Neural crest cell (in vitro differentiated cells): Measurements from ENCODE around the gene USP4. TPM values are rescaled to one million over a fixed set of nuclear protein-coding genes. Genes with fewer than 3 reads are reported as not detected.

Experiments
- DNase-seq: peaks from one replicate; pipeline ENCODE4 v3.0.0; 2021; ENCODE audit warnings: low read depth, mixed read lengths, low spot score
- H3K27ac Mint-ChIP-seq: one replicate; pipeline ENCODE4 v1.8.0; 2021; ENCODE audit warnings: mild to moderate bottlenecking, mixed read lengths; ENCODE audit not compliant: unreplicated experiment
- H3K27me3 Mint-ChIP-seq: 2 replicates; pipeline ENCODE4 v1.8.0; 2021; ENCODE audit warnings: low read depth, mild to moderate bottlenecking, mixed read lengths
- H3K36me3 Mint-ChIP-seq: 2 replicates; pipeline ENCODE4 v1.8.0; 2021; ENCODE audit warnings: low read depth, mild to moderate bottlenecking, mixed read lengths
- H3K4me1 Mint-ChIP-seq: 2 replicates; pipeline ENCODE4 v1.8.0; 2021; ENCODE audit warnings: mixed read lengths
- H3K4me3 Mint-ChIP-seq: one replicate; pipeline ENCODE4 v1.8.0; 2021; ENCODE audit warnings: mild to moderate bottlenecking, mixed read lengths
- H3K9me3 Mint-ChIP-seq: 2 replicates; pipeline ENCODE4 v1.8.0; 2021; ENCODE audit warnings: mixed read lengths
- CTCF ChIP-seq: fragments of 200-600 bp; sonication (generic); conservative IDR thresholded peaks from 2 replicates; pipeline ENCODE4 v1.5.0; 2021; ENCODE audit warnings: antibody characterized with exemption, mild to moderate bottlenecking
- total RNA-seq: library from RNA; stranded (reverse); gene quantifications from 2 replicates; pipeline ENCODE4 v1.2.1, GENCODE V29; 2021

USP4 gene
- total RNA-seq, 1 donor from 2014 or later, result 41.5 TPM

- no peak for DNase-seq
- Mint-ChIP-seq H3K36me3 (no peaks in the 10 kb centered on the region), H3K4me1 (peaks cover 8% of the 10 kb centered on the region), H3K27ac (peak overlapping the region; percentile 46), H3K9me3 (no peaks in the 10 kb centered on the region), H3K4me3 (no peak overlapping the region), H3K27me3 (no peaks in the 10 kb centered on the region)
- no peak for TF ChIP-seq CTCF
Observed at GRCh38 chr3:49260806-49261324, 79.0 kb downstream of the USP4 start.

- H3K9me3 Mint-ChIP-seq, result no peaks in the 10 kb centered on the region
- DNase-seq, result no peak
- H3K27ac Mint-ChIP-seq, result no peak overlapping the region
- H3K4me1 Mint-ChIP-seq, result peaks cover 25% of the 10 kb centered on the region
- no peaks in the 10 kb centered on the region for H3K36me3 Mint-ChIP-seq
- TF ChIP-seq CTCF, result no peak
- no peaks in the 10 kb centered on the region for H3K27me3 Mint-ChIP-seq
- H3K4me3 Mint-ChIP-seq, result no peak overlapping the region
Observed at GRCh38 chr3:49257187-49257586, 82.7 kb downstream of the USP4 start.

- Mint-ChIP-seq H3K27ac (no peak overlapping the region), H3K36me3 (no peaks in the 10 kb centered on the region), H3K4me3 (no peak overlapping the region), H3K27me3 (no peaks in the 10 kb centered on the region), H3K4me1 (peaks cover 21% of the 10 kb centered on the region), H3K9me3 (no peaks in the 10 kb centered on the region)
- DNase-seq, result no peak
- no peak for TF ChIP-seq CTCF
Observed at GRCh38 chr3:49255718-49256511, 83.9 kb downstream of the USP4 start.

- Mint-ChIP-seq H3K27me3 (no peaks in the 10 kb centered on the region), H3K4me1 (peaks cover 21% of the 10 kb centered on the region), H3K9me3 (no peaks in the 10 kb centered on the region), H3K4me3 (no peak overlapping the region), H3K36me3 (no peaks in the 10 kb centered on the region), H3K27ac (no peak overlapping the region)
- TF ChIP-seq CTCF, result no peak
- DNase-seq, result no peak
Observed at GRCh38 chr3:49255112-49255511, 84.7 kb downstream of the USP4 start.

- no peak for DNase-seq
- TF ChIP-seq CTCF, result no peak
- peaks cover 27% of the 10 kb centered on the region for H3K4me1 Mint-ChIP-seq
- H3K27me3 Mint-ChIP-seq, result no peaks in the 10 kb centered on the region
- no peak overlapping the region for H3K27ac Mint-ChIP-seq
- no peaks in the 10 kb centered on the region for H3K36me3 Mint-ChIP-seq
- no peak overlapping the region for H3K4me3 Mint-ChIP-seq
- H3K9me3 Mint-ChIP-seq, result no peaks in the 10 kb centered on the region
Observed at GRCh38 chr3:49253512-49253911, 86.3 kb downstream of the USP4 start.
